GM19463 (cell line): ENCODE data around the gene TTC16.

Experiments
- ATAC-seq: cut with Tn5 transposase; IDR thresholded peaks from one replicate; pipeline ENCODE4 v1.9.1; 2021; ENCODE audit warnings: mild to moderate bottlenecking, moderate library complexity; ENCODE audit not compliant: unreplicated experiment

TTC16 gene

DNA sequence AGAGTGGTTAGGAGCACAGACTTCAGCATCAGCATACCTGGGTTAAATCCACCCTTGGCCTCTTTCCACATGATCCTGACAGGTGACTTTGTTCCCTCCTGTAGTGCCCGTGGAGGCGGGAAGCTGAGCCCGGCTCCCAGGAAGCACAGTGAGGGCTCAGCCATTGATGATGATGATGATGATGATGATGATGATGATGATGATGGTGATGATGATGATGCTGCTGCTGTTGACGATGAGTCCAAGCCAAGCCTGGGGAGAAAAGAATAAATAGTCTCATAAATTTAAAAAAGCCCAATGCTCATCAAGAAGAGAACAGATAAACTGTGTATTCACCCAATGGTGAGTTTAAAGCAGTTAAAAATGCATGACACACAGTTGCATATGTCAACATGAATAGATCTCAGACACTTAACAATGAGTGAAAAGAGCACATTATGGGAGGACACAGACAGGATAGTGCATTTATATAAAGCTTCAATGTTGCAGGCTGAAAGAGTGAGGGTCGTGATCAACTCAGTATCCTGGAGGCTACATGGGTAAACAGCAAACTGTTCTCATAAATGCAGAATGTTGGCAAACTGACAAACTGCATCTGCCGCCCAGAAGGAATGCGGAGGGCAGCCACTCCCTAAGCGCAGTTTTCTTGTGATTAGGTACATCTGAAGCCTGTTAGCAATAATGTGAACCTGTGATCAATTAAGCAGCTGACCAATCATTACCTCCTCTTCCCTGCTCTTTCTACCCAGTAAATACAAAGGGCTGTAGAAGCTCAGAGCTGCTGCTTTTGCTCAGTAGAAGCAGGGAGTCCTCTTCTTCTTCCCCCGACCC is 20.8 kb upstream of the TTC16 start:
- no peak for ATAC-seq

DNA sequence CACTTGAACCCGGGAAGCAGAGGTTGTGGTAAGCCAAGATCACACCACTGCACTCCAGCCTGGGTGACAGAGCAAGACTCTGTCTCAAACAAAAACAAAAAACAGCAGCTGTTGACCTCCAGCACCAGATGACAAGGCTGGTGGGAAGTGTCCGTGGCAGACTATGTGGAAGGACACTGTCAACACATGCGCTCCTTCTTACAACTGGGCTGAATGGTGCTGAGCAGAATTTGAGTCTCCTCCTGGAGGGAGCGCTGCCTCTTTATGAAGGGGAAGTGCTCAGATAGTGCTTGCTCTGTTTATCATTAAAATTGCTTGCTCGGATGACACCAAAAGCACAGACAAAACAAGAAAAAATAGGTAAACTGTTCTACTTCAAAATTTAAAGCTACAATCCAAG is 18.3 kb upstream of the TTC16 start:
- no peak for ATAC-seq

DNA sequence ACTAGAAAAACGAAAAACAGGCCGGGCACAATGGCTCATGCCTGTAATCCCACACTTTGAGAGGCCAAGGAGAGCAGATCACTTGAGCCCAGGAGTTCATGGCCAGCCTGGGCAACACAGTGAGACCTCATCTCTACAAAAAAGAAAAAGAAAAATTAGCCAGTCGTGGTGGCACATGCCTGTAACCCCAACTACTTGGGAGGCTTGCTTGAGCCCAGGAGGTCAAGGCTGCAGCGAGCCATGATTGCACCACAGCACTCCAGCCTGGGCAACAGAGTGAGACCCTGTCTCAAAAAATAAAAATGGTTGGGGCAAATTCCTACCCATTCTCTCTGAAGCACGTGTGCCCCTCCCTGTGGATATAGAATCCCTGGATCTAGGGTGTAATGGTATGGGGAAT is 17.5 kb upstream of the TTC16 start:
- ATAC-seq, result no peak

DNA sequence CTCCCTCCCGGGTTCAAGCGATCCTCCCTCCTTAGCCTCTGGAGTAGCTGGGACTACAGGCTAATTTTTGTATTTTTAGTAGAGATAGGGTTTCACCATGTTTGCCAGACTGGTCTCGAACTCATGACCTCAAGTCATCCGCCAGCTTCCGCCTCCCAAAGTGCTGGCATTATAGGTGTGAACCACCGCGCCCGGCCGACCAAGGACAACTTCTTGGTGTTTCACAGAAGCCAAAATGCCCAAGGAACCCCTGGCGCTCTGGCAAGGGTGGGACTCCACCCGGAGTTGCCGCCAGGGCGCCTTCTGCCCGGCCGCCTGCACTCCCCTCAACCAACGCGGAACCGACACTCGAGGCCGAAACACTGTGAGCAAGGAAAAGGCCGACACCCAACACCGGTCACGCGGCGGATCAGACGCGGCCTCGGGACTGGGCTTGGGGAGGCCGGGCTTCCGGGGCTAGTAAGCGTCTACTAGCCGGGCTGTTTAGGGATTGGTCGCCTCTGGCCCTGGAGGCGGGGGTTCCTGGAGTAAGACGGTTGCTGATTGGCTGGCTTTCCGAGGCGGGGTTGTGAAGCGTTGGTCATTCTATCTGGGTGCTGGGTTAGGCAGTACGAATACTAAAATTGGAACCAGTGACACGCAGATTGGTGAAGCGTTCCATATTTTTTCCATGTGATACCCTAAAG is 16.8 kb upstream of the TTC16 start:
- ATAC-seq, result peak; percentile 88

DNA sequence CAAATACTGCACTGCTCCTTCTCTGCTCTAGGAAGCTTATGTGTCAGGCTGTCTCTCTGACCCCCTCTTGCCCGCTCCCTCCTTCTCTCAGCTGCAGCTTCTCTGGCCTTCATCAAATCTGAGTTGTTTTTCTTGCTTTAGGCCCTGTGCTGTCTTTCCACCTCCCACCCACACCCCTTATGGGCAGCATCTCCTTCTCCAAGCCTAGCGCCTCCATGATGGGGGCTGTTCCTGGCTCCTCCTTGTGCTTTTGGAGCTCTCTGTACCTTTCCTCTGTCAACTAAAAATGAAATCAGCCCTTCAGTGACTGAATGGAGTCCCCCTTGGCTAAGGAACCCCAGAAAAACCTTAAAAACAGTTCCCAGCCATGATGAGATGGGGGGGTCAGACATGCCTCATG is 15.7 kb upstream of the TTC16 start:
- ATAC-seq, result no peak

DNA sequence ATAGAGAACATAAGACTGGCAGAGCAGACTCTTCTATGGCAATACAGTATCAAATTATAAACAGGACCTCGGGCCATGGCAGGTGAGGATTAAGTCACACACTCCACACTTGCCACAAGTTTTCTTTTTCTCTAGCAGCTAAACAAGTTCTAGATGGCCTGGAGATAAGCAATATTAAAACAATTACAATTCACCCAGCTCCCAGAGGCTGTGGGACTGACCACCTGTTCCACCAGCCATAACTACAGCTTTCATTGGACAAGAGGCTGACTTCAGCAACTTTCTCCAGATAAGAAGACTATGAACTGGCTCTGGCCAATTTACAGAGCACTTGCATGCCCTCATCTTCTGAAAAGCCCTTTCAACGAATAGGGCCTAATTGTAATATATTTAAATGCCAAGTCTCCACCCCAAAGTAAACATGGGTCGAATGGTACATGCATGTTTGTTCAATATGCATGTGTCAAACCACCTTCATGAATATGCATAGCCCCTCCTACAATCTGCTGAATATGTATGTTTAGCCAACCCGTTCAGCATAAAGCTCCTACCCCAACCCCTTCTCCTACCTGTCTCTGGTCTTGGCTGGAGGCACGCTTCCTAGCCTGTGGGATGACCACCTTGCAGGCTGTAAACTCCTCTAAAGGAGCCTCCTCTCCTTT is 15.2 kb upstream of the TTC16 start:
- ATAC-seq, result no peak

DNA sequence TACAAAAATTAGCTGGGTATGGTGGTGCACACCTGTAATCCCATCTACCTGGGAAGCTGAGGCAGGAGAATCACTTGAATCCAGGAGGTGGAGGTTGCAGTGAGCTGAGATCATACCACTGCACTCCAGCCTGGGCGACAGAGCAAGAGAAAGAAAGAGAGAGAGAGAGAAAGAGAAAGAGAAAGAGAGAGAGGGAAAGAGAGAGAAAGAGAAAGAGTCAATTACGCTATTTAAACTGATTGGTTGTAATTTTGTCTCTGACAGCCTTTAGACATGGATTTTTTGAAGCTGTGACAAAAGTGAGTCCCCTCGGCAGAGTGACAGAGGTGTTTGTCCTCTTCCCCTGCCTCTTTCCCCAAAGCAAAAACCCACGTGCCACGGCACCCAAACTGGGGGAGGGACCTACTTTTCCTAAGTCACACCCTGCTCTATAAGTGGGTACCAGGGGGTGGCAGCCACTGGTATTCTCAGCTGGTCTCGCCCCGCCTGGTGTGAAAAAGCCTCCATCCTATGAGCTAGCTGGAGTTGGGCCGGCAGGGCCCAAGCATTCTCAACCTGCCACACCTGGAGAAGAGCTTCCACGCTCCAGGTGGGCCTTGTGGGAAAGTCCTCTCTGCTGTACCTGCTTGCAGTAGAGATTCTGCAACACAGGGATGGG is 12.5 kb upstream of the TTC16 start:
- ATAC-seq, result no peak

DNA sequence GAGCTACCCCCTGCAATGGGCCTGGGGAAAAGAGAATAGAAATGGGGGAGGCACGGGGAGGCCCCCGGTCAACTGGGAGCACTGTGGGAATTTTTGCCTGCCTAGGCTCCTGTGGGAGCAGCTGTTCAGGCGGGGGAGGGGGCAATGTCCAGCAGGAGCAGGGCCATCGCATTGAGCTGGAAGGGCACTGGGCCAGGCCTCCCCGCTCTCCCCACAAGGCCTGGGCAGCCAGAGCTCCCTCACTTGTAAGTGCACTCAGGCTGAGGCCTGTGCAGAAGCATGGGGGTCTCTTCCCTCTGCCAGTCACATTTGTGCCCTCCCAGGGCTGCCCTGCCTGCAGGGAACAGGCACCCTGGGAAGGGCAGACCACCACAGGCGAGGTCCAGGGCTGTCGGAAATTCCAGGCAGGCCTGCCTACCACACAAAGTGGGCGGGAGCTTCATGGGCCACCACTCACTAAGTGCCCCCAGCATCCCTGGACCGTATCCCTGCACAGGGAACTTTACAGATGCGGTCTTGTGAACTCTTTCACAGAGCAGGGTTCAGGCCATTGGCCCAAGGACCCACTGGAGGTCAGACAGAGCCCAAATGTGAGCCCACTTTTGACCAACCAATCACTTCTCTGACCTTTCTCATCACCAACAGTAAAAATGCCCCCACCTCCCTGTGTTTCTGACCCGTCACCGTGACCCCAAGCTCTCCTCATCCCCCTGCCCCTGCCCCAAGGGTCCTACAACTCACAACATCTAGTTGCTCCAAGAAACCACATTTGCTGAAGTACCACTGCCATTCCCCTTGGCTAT is 10.1 kb upstream of the TTC16 start:
- no peak for ATAC-seq

DNA sequence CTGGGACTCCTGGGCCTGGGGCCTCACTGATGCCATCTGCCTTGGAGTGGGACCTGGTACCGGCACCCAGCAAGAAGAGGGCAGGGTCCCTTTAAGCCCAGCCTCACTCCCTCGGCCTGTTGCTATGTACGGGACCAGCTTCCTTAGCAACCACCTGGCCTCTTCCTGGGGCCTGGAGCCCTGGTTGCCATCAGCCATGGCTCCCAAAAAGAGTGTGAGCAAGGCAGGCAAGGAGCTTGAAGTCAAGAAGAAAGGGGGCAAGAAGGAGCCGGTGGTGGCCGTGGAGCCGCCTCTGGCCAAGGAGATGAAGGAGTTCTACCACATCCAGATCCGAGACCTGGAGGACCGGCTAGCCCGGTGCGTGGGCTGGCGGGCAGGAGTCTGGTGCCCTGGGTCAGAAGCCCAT is 9.0 kb upstream of the TTC16 start, which contains the start of gene CFAP157:
Gene CFAP157, plus strand, starts transcription at position 153 of the 406 bp plus-strand sequence. Its CDS starts 44 bp downstream, at position 197.
- ATAC-seq, result no peak

DNA sequence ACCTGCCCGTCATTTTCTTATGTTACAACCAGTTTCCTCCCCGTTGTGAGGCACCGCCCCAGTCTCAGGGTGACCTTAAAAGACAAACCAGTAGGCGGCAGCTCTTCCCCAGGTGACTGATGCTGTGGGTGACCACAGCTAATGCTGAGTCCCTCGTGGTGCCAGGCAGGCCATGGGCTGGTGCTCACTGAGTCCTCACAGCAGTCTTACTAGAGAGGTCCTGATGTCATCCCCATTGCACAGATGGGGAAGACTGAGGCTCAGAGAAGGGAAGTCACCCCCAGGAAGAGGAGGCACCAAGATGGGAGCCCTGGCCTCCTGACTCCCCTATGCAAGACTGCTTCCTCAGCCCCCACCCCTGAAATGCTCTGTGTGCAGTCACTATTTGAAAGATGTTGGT is 8.1 kb upstream of the TTC16 start:
- ATAC-seq, result no peak

DNA sequence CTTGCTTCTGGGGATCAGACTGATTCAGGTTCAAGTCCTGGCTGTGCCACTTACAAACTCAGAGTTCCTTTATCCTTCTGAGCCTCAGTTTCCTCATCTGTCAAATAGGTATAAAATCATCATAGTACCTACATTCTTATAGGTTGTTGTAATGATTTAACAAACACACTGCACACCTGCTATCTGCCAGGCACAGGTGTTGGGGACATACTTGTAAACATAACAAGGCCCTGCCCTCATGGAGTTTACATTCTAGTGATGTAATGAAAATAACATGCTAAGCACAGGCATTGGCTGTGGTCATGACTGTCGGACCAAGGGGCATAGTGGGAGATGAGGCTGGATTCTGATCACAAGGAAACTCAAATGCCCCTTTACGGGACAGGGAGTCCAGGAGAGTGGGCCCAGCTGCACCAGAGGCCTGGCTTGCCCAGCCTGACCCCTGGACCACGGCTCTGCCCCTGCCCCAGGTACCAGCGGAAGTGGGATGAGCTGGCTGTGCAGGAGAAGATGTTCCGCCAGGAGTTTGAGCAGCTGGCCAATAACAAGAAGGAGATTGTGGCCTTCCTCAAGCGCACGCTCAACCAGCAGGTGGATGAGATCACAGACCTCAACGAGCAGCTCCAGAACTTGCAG is 6.8 kb upstream of the TTC16 start:
- no peak for ATAC-seq

DNA sequence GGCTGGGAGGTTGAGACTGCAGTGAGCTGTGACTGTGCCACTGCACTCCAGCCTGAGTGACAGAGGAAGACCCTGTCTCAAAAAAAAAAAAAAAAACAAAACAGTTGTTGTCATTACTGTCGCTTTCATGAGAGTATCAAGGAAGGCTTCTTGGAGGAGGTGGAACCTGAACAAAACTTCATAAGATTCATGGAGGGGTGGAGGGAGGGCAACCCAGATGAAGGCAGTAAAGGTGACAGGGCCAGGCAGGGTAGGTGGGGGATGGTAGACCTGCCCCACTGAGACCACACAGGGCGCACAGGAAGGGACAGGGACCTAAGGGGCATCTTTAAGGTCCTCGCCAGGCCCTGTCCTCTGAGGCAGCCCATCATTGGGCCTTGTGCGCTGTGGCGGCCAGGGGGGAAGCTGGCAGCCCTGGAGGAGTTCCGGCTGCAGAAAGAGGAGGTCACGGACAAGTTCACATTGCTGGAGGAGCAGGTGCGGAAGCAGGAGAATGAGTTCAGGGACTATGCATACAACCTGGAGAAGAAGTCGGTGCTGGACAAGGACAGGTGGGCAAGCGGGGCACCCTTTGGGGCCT is 5.6 kb upstream of the TTC16 start:
- ATAC-seq, result no peak

DNA sequence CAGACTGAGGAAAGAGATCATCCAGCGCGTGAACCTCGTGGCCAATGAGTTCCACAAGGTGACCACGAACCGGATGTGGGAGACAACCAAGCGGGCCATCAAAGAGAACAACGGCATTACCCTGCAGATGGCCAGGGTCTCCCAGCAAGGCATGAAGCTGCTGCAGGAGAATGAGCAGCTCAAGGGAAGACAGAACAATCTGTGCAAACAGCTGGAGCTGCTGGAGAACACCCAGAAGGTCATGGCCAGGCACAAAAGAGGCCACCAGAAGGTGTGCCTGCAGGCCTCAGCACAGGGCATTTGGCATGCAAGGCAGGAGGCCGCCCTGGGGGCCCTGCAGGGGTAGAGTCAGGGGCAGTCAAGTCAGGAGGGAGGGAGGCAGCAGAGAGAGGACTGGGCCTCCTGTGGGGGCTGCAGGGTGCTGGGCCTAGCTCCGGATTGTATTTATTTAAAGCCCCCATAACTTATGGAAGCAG is 4.6 kb upstream of the TTC16 start:
- no peak for ATAC-seq

DNA sequence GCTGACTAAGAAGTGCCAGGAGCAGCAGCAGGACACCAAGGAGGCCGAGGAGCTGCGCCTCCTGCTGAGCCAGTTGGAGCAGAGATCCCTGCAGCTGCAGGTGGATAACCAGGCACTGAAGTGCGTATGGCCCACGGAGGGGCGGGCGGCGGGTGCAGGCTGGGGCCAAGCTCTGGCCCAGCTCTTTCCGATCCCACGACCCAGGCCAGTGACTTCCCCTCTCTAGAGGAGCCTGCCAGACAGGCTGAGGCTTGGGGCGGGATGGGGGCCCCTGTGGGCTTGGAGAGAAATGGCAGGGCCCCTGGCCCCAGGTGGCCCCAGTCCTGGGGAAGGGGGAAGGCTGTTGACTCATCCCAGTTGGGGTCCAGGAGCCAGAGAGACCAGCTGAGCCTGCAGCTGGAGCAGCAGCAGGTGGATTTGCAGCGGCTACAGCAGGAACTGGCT is 4.0 kb upstream of the TTC16 start:
- ATAC-seq, result no peak

DNA sequence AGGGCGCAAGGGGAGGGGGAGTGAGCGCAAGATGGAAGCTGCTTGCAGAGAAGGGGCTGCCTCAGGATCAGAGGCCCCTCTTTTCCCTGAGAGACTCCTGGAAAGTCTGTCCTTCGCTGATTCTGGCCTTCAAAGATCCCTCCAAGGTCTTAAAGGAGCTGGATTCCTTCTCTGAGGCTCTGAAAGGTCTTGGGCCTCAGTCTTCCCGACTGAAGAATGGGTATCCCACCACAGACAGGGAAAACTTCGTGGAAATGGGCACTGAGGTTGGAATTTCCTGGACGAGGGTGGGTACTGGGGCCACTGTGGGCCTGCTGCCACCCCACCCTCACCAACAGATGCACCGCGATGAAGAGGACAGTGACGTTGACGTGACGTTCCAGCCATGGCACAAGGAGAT is 3.5 kb upstream of the TTC16 start:
- no peak for ATAC-seq

DNA sequence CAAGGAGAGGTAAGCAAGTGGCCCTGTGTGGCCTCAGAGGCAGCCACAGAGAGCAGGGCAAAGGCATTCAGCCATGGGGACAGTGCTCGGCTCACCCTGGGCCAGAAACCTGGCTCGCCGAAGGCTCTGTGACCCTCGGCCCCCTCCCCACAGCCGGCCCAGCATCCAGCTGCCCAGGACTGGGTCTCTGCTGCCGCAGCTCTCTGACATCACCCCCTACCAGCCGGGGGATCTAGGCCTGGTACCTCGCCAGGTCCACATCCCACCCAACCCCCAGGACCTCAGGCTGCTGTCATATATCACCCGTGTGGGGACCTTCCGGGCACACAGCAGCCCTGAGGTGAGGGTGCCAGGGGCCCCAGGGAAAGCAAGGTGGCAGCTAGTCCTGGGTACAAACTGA is 3.0 kb upstream of the TTC16 start:
- no peak for ATAC-seq

DNA sequence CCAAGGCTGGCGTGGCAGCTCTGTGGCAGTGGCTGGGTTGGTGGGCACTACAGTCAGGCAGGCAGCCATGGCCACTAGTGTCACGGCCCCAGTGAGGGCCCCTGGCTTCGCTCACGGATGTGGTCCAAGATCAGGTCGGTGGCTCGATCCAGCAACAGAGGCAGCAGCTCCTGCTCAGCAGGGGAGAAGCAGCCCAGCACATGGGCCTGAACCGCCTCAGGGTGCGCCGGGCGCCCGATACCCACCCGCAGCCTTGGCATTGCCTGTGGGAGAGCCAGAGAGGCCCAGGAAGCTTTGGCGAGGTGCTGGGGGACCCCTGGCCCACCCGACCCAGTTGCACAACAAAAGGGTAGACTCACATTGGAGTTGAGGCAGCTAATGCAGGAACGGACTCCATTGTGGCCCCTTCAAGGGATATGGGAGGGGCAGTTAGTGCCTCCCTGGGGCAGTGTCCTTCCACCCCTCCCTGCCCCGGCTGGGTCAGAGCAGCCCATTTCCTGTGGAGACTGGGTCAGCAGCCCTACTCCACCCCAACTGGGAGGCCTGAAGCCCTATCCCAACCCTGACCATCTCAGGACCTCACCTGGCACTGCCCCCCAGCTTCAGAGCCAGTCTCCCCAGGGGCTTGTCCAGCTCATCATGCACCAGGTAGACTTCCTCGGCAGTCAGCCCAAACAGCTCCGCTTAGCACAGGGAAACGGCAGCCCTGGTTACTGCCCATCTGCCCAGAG is 1.7 kb upstream of the TTC16 start:
- ATAC-seq, result no peak

DNA sequence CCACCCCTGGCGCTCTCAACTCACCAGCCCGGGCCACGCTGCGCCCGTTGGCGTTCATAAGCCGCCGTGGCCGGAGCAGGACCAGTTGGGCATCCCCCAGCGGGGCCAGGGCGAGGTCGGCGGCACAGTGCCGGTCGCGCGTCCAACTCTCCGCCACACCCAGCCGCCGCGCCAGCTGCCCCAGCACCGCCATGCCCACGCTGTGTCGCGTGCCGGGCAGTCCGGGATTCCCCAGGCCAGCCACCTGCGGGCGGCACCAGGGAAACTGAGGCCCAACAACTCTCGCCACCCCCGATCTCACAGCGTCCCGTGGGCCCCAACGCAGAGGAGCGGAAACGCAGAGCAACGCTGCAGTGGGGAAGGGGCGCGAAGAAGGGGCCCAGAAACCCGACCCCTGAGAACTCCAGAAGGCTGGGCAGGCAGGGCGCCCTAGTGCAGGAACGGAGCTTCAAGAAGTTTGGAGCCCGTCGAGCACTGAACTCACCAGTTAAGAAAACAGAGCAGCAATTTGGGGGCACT is 869 bp upstream of the TTC16 start:
- no peak for ATAC-seq

DNA sequence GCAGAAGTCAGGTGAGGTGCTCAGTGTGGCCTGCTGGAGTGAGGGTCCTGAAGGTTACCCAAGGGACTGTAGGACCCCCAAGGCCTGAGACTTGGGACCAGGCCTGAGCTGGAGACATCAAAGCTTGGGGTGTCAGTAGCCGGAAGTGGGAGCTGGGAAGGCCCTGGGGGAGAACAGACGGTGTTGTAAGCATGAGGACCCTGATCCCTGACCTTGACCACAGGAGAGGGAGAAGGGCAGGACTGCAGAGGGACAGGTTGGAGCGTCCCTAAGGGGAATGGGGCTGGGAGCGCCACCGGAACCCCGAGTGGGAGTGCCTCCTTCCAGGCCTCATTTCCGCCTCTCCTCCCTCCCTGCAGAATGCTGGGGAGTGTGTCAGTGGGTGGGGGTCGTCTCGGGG is 533 bp downstream of the TTC16 start:
- no peak for ATAC-seq
